Smooth muscle cell (in vitro differentiated cells): ENCODE measurements around the gene TMPRSS13. TPM values are rescaled to one million over a fixed set of nuclear protein-coding genes. Genes with fewer than 3 reads are reported as not detected.

ENCODE experiments used
- DNase-seq: peaks from one replicate; lab custom pipeline; 2025; ENCODE audit not compliant: unreplicated experiment; lab: John Stamatoyannopoulos, UW
- H2AFZ ChIP-seq: fragments of 200-600 bp; sonication (generic); 2 replicates; pipeline ENCODE4 v1.6.0; 2016; ENCODE audit warnings: antibody characterized with exemption, low read depth, mild to moderate bottlenecking
- H3F3A ChIP-seq: fragments of 200-600 bp; sonication (generic); 2 replicates; pipeline ENCODE4 v1.6.0; 2017; ENCODE audit warnings: antibody characterized with exemption, low read depth
- H3K27ac ChIP-seq: fragments of 200-600 bp; sonication (generic); 2 replicates; pipeline ENCODE4 v1.5.1; 2016; ENCODE audit warnings: low read depth, mild to moderate bottlenecking
- H3K27me3 ChIP-seq: fragments of 200-600 bp; sonication (generic); 2 replicates; pipeline ENCODE4 v1.6.1; 2016; ENCODE audit warnings: low read depth, mild to moderate bottlenecking
- H3K36me3 ChIP-seq: fragments of 200-600 bp; sonication (generic); 2 replicates; pipeline ENCODE4 v1.5.1; 2016; ENCODE audit warnings: low read depth
- H3K4me1 ChIP-seq: fragments of 200-600 bp; sonication (generic); 2 replicates; pipeline ENCODE4 v1.5.1; 2016; ENCODE audit warnings: low read depth
- H3K4me2 ChIP-seq: fragments of 200-600 bp; sonication (generic); 2 replicates; pipeline ENCODE4 v1.6.0; 2016; ENCODE audit warnings: mild to moderate bottlenecking
- H3K4me3 ChIP-seq: fragments of 200-600 bp; sonication (generic); 2 replicates; pipeline ENCODE4 v1.5.1; 2016; ENCODE audit warnings: mild to moderate bottlenecking
- H3K79me2 ChIP-seq: fragments of 200-600 bp; sonication (generic); 2 replicates; pipeline ENCODE4 v1.6.0; 2016; ENCODE audit warnings: low read depth, mild to moderate bottlenecking
- H3K9ac ChIP-seq: fragments of 200-600 bp; sonication (generic); 2 replicates; pipeline ENCODE4 v1.6.0; 2016; ENCODE audit warnings: low read depth
- H3K9me3 ChIP-seq: fragments of 200-600 bp; sonication (generic); replicated peaks from 2 replicates; pipeline ENCODE4 v1.5.1; 2016; ENCODE audit warnings: low read depth
- H4K20me1 ChIP-seq: fragments of 200-600 bp; sonication (generic); 2 replicates; pipeline ENCODE4 v1.6.0; 2016; ENCODE audit warnings: low read depth
- CTCF ChIP-seq: fragments of 200-600 bp; sonication (generic); IDR thresholded peaks from 2 replicates; pipeline ENCODE4 v1.5.1; 2017; ENCODE audit warnings: borderline replicate concordance, mild to moderate bottlenecking, antibody characterized with exemption; ENCODE audit not compliant: insufficient read depth, poor library complexity, severe bottlenecking
- WGBS: methylation state at CpG from one replicate; pipeline ENCODE4 v1.1.7; 2016; ENCODE audit warnings: low lambda C conversion rate; 5-methylcytosine and 5-hydroxymethylcytosine counted together
- polyA plus RNA-seq: library from polyadenylated mRNA; unstranded; fragments of >200 nt; fragmentation: Nextera tagmentation; extraction: Ambion mirVana; gene quantifications from 2 replicates; pipeline ENCODE4 v1.2.1, GENCODE V29; 2016
- total RNA-seq: library from RNA; depleted of rRNA; stranded (reverse); fragments of >200 nt; gene quantifications from 2 replicates; pipeline ENCODE4 v1.2.3, GENCODE V29; 2014

The TMPRSS13 gene
- total and polyA plus RNA-seq, 2 experiments from 2014 or later = 0.73 to 1.3 TPM

DNA sequence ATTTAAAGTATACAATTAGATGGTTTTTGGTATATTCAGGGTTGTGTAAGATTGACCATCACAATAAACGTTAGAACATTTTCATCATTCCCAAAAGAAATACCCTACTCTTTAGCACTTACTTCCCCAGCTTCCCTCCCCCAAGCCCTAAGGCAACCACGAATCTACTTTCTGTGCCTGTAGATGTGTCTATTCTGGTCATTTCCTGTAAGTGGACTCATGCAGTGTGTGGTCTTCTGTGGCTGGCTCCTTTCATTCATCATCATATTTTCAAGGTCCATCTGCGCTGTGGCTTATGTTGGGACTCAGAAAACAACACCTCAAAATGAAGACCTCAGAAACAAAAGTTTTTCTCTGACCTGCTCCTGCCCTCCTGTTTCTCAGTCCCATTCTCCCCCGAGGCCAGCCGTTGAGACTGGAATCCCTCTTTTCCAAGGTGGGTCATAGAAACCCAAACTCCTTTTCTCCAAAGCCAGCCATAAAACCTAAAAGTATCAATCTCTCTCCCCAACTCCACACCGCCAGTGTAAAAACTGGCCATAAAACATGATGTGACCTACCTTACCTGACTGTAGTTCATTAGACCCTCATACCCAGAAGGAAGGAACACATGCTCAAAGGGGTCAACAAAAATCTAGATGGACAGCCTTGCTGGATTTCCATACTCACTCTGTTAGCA is 12.9 kb upstream of the TMPRSS13 start:
- TF ChIP-seq CTCF = no peak
- WGBS = 74% methylated on average over 6 of the region's 6 CpGs

GRCh38 chr11:117941163-117941707 is 12.0 kb upstream of the TMPRSS13 start:
- Histone ChIP-seq H3F3A (no peaks in the 10 kb centered on the region), H3K27ac (peak overlapping the region; percentile 72), H3K4me2 (peak overlapping the region; percentile 39), H3K27me3 (no peaks in the 10 kb centered on the region), H3K9ac (peak overlapping the region; percentile 41), H3K36me3 (no peaks in the 10 kb centered on the region), H3K9me3 (no peaks in the 10 kb centered on the region), H4K20me1 (no peaks in the 10 kb centered on the region), H3K4me1 (no peaks in the 10 kb centered on the region), H3K79me2 (no peaks in the 10 kb centered on the region), H2AFZ (no peak overlapping the region), H3K4me3 (no peak overlapping the region)
- WGBS = 36% methylated on average over 4 of the region's 4 CpGs
- TF ChIP-seq CTCF = no peak
- DNase-seq = no peak

More for the DNA sequence above, 12.9 kb upstream of the TMPRSS13 start:
- H3K4me2 ChIP-seq = peak overlapping the region; percentile 39
- peak overlapping the region; percentile 41 for H3K9ac ChIP-seq
- no peaks in the 10 kb centered on the region for H3K36me3 ChIP-seq
- no peaks in the 10 kb centered on the region for H3K9me3 ChIP-seq
- H3K79me2 ChIP-seq = no peaks in the 10 kb centered on the region
- no peaks in the 10 kb centered on the region for H3F3A ChIP-seq
- H3K4me1 ChIP-seq = no peaks in the 10 kb centered on the region
- peak overlapping the region; percentile 72 for H3K27ac ChIP-seq
- no peaks in the 10 kb centered on the region for H3K27me3 ChIP-seq
- DNase-seq = no peak
- H2AFZ ChIP-seq = no peak overlapping the region
- no peak overlapping the region for H3K4me3 ChIP-seq
- no peaks in the 10 kb centered on the region for H4K20me1 ChIP-seq

DNA sequence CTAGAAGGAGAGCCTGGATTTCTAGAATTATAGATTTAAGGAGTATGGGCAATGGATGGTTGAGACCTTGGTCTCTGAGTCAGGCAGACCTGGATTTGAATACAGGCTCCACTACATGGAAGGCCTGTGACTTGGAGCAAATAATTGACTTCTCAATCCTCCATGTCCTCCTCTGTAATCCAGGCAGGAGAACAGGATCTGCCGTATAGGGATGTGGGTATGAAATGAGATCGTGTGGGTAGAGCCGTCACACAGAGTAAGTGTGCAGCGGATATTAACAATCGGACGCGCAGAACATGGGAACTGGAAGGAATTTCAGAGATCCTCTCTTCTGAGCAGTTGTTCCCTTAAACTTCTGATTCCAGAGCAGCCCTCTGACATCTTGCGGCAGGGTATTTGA is 11.5 kb upstream of the TMPRSS13 start:
- Histone ChIP-seq H3K9me3 (no peaks in the 10 kb centered on the region), H4K20me1 (no peaks in the 10 kb centered on the region), H2AFZ (no peak overlapping the region), H3K9ac (no peak overlapping the region), H3K27me3 (no peaks in the 10 kb centered on the region), H3K79me2 (no peaks in the 10 kb centered on the region), H3K4me2 (no peak overlapping the region), H3K4me1 (no peaks in the 10 kb centered on the region), H3K4me3 (no peak overlapping the region), H3K27ac (peak overlapping the region; percentile 47), H3F3A (no peaks in the 10 kb centered on the region), H3K36me3 (no peaks in the 10 kb centered on the region)
- DNase-seq = no peak
- no peak for TF ChIP-seq CTCF
- WGBS = 95% methylated on average over 8 of the region's 8 CpGs

GRCh38 chr11:117936973-117937372 is 7.8 kb upstream of the TMPRSS13 start:
- peaks cover 3% of the 10 kb centered on the region for H3K4me1 ChIP-seq
- no peak overlapping the region for H3K4me3 ChIP-seq
- no peak for TF ChIP-seq CTCF
- no peaks in the 10 kb centered on the region for H3K36me3 ChIP-seq
- WGBS = 76% methylated on average over 6 of the region's 6 CpGs
- H3K9ac ChIP-seq = no peak overlapping the region
- H3K9me3 ChIP-seq = no peaks in the 10 kb centered on the region
- no peak overlapping the region for H3K4me2 ChIP-seq
- no peaks in the 10 kb centered on the region for H3K27me3 ChIP-seq
- H3F3A ChIP-seq = peaks cover 4% of the 10 kb centered on the region
- no peaks in the 10 kb centered on the region for H4K20me1 ChIP-seq
- H3K79me2 ChIP-seq = no peaks in the 10 kb centered on the region
- no peak overlapping the region for H2AFZ ChIP-seq
- H3K27ac ChIP-seq = no peak overlapping the region
- DNase-seq = no peak
